ENCODE results near the gene BCL2A1. TPM values are rescaled to one million over a fixed set of nuclear protein-coding genes. Genes with fewer than 3 reads are reported as not detected.

The BCL2A1 gene
- total RNA-seq, 1 experiment from 2014 or later: not detected

DNA sequence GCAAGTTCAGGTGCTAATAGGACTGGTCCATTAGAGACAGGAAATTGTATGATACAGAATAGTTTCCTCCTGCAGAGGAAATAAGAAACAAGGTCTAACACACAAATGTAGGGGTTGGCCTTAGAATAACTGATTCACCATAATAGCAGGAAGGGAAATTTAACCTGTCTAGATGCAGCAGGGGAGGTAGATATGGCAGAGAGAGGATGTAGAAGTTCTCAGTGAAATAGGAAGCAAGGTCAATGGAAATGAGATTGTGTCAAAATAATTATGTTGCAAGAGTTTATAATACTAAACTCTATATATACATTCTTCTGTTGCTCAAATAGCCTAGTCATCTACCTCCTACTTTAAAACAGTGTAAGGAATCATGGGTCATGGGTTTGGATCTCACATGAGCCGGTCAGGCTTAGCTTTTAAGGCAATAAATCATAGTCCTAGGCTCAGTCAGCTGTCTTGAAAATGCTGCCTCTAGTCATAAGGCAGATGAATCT is 17.0 kb downstream of the BCL2A1 start:
- Histone ChIP-seq H3K18ac (ENCODE audit: insufficient read length, low read depth, low read length) (no peak overlapping the region), H4K5ac (ENCODE audit: insufficient read length, low read depth, low read length) (no peak overlapping the region), H3K27ac (ENCODE audit: insufficient read length, low read depth, low read length) (no peak overlapping the region), H4K8ac (replicated peaks; ENCODE audit: insufficient read length, low read depth, low read length) (no peak overlapping the region), H2BK20ac (ENCODE audit: low read depth, low read length, poor library complexity, severe bottlenecking) (no peak overlapping the region), H3K4me1 (ENCODE audit: insufficient read depth, low read length) (no peaks in the 10 kb centered on the region), H3K79me1 (ENCODE audit: insufficient read depth, low read depth, low read length, poor library complexity, severe bottlenecking) (no peaks in the 10 kb centered on the region), H3K23me2 (ENCODE audit: insufficient read length, low read depth, low read length, poor library complexity, severe bottlenecking) (no peaks in the 10 kb centered on the region), H2AK5ac (ENCODE audit: insufficient read length, low read length) (no peak overlapping the region), H2BK12ac (ENCODE audit: insufficient read length, low read depth, low read length) (no peak overlapping the region), H3K9me3 (ENCODE audit: control insufficient read depth, low read depth, low read length) (no peaks in the 10 kb centered on the region), H3K56ac (ENCODE audit: insufficient read length, low read depth, low read length) (no peak overlapping the region), H3K79me2 (ENCODE audit: insufficient read depth, low read length) (no peaks in the 10 kb centered on the region), H3K4ac (ENCODE audit: low read depth, low read length) (no peak overlapping the region), H3T11ph (ENCODE audit: low read length) (no peak overlapping the region), H2AFZ (ENCODE audit: low read length) (no peak overlapping the region), H4K20me1 (ENCODE audit: control insufficient read depth, insufficient read depth, insufficient read length) (no peaks in the 10 kb centered on the region), H2BK15ac (ENCODE audit: low read depth, low read length) (no peak overlapping the region), H3K4me2 (ENCODE audit: insufficient read depth, insufficient read length, low read length) (no peak overlapping the region), H3K14ac (ENCODE audit: insufficient read depth, low read length) (no peak overlapping the region), H2BK5ac (ENCODE audit: insufficient read length, low read length) (no peak overlapping the region), H4K91ac (ENCODE audit: insufficient read length, low read depth, low read length) (no peak overlapping the region), H3K9ac (ENCODE audit: extremely low read depth, insufficient read length, low read length) (no peak overlapping the region), H3K23ac (ENCODE audit: insufficient read length, low read depth, low read length) (no peak overlapping the region), H3K27me3 (ENCODE audit: insufficient read depth, low read length) (no peaks in the 10 kb centered on the region), H2BK120ac (ENCODE audit: low read depth, low read length, poor library complexity, severe bottlenecking) (no peak overlapping the region)
- Mint-ChIP-seq H3K4me1 (peaks cover 2 to 3% of the 10 kb centered on the region in 2 experiments; a peak in 3 of 4 replicates), H3K27ac (no peak overlapping the region), H3K4me3 (no peak overlapping the region), H3K36me3 (ENCODE audit: insufficient read depth in 1 of 3, low read depth in 3 of 3) (no peaks in the 10 kb centered on the region), H3K9me3 (no peaks in the 10 kb centered on the region), H3K27me3 (ENCODE audit: low read depth) (no peaks in the 10 kb centered on the region; the same call in 1 of the 2 replicates)
- TF ChIP-seq, protein P1, sequence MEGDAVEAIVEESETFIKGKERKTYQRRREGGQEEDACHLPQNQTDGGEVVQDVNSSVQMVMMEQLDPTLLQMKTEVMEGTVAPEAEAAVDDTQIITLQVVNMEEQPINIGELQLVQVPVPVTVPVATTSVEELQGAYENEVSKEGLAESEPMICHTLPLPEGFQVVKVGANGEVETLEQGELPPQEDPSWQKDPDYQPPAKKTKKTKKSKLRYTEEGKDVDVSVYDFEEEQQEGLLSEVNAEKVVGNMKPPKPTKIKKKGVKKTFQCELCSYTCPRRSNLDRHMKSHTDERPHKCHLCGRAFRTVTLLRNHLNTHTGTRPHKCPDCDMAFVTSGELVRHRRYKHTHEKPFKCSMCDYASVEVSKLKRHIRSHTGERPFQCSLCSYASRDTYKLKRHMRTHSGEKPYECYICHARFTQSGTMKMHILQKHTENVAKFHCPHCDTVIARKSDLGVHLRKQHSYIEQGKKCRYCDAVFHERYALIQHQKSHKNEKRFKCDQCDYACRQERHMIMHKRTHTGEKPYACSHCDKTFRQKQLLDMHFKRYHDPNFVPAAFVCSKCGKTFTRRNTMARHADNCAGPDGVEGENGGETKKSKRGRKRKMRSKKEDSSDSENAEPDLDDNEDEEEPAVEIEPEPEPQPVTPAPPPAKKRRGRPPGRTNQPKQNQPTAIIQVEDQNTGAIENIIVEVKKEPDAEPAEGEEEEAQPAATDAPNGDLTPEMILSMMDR (conservative IDR thresholded peaks at IDR 0.05): no peak
- no CpG with 5 or more reads among the region's 1 CpG for WGBS (ENCODE audit: extremely low coverage, insufficient read length, low lambda C conversion rate)
- DNase-seq: no peak
